GM18520 (cell line): Measurements from ENCODE around the gene SMTNL1.

Experiments
- ATAC-seq: cut with Tn5 transposase; IDR thresholded peaks from one replicate; pipeline ENCODE4 v1.9.1; 2021; ENCODE audit not compliant: unreplicated experiment

The SMTNL1 gene, protein sequence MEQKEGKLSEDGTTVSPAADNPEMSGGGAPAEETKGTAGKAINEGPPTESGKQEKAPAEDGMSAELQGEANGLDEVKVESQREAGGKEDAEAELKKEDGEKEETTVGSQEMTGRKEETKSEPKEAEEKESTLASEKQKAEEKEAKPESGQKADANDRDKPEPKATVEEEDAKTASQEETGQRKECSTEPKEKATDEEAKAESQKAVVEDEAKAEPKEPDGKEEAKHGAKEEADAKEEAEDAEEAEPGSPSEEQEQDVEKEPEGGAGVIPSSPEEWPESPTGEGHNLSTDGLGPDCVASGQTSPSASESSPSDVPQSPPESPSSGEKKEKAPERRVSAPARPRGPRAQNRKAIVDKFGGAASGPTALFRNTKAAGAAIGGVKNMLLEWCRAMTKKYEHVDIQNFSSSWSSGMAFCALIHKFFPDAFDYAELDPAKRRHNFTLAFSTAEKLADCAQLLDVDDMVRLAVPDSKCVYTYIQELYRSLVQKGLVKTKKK

DNA sequence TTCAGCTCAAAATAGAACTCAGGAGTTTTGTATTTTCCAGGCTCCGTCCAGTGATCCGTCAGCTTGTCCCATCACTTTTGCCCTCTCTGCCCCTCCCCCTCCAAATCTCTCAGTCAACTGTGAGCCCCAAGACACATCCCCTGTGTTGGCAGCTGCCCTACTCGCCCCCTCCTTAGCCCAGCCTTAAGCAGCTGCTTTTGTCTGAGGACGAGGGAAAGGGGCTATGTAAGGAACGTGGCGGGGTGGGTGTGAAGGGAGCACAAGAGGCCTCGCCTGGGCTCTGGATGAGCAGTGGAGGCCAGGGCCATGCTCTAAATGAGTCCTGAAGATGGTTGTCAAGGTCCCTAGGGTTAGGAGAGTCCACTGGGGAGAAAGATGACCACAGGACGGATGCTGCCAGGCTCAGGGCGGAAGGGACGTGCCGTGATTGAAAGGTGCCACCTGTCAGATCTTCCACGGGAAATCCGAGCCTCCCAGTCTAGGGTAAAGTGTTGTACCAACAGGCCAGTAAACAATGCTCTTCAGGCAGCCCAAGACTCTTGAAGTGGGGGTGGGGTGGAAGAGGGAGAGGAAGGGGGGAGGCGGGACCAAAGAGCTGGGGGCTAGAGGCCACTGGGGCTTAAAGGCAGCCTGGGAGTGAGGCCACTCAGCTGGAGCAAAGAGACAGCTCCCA, at the start of gene SMTNL1:
TSS of gene SMTNL1 (plus strand) at position 649 of the 673 bp plus-strand sequence. CDS start 5,048 bp downstream, outside the sequence.
- ATAC-seq: no peak

DNA sequence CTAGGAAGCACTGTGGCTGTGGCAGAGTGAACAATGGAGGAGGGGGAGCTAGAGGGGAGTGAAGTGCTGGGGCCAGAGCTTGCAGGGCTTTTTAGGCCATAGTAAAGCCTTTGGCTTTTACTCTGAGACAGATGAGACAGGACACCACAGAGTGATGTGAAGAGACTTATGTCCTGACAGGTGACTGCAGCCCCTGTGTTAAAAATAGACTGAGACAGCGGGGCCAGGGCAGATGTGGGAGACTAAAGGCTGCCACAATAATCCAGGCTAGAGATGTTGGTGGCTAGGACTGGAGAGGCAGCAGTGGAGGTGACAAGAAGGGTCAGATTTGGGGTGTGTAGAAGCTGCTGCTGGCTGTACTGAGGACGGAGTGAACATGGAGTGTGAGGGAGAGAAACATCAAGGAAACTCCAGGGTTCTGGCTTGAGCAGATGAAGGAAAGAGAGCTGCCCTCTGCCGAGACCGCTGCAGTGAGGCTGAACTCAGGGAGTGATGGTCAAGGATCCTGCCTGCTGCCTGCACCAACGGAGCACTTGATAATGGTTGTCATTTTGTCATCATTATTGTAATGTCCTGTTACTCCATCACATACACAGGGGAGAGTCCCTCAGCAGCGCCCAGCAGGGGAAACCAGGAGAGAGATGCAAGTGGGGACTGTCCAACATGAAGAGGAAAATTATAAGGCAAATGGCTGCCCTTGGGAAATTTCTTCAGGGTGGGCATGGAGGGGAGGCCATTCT, 49.3 kb upstream of the SMTNL1 start:
- no peak for ATAC-seq

DNA sequence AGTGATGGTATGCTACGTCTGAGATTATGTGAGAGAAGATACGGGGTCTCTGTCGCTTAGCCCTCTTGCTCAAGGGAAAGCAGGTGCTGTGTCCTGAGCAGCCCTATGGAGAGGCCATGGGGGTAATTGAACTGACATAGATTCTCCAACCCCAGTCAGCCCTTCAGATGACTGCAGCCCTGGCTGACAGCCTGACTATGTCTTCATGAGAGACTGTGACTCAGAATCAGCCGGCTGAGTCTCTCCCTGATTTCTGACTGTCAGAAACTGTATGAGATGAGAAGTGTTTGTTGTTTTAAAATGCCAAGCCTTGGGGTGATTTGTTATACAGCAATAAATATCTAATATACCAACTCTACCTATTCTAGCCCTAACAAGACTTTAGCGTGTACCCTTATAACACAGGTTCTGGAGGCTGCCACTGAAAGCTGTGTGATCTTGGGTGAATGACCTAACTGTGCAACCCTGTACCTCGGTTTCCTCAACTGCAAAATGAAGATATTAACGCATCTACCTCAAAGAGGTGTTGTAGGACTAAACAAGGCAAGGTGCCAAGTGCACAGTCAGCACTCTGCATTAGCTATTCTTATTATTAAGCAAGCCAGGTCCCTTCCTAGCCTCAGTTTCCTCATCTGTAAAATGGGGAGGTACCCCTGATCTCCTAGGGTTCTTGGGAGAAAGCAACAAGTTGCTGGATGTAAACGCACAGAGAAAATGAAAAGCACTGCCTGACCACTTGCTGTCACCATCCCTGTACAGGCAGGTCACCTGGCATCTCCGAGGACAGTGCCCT, 46.7 kb upstream of the SMTNL1 start:
- ATAC-seq: no peak

DNA sequence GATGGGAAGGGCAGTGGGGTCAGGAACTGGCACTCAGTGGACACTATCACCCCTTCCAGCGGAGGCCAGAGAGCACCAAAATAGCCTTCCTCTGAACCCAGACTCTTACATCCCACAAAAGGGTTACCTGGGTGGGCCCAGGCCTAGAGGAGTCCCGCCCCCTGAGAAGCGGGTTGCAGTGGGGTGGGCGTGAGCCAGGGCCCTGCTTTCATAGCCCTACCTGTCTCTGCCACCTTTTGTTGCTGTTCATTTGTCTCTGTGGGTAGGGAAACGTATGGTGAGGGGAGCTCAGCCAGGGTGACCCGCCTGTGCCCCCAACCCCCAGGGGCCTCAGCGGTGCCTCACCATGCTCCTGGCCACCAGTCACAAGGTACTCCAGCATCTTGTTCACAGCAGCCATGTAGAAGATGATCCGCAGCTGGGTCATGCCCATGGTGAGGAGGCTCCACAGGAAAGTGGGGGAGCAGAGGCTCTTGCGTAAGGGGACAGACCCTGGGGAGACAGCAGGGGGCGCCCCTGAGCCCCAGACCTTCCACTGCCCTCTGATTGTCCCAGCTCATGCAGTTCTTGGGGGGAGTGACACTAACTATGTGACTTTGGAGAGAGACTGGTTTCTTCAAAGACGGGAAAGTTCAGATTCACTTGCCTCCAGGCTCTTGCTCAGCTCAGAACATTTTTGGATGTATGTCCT, 45.9 kb upstream of the SMTNL1 start:
- no peak for ATAC-seq

DNA sequence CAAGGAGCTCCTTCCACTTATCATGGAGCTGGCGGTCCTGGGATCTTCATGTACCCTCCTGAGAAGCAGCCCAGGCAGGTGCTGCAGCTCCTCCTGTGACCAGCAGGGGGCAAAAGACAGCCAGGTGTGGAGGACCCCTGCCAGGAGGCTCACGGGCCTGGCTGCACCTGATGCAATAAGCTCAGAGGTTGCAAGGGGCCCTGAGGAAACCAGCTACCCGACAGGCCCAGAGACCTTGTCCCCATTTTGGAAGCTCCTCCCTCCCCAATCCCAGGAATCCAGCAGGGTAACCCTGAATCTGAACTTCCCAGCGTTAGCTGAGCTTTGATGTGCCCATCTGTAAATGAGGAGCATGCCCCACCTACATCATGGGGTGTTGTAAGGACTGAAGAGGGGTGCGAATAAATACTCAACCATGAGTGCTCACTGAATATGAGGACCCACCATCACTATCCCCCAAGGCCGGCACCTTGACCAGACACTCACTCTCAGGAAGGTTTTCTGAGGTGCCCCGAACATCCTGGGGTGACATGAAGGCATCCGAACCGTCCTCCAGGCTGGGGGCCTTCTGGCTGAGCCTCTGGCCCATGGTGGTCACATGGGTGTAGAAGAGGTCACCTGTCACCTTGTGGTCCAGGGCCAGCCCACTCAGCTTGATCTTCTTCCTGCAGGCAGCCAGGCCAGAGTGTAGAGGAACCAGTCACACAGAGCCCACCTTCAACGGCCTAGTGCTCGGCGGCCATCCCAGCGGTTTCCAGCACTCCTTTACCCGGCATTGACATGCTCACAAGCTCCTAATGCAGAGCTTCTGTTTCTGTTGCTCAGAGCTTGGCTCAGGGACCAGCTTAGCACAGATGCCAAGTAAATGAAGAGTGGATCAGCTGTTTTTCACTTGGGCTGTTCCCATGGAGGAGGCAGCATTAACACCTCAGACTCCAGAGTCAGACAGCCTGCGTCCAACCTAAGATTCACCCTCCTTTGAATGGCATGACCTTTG, 43.6 kb upstream of the SMTNL1 start:
- peak; percentile 70 for ATAC-seq

DNA sequence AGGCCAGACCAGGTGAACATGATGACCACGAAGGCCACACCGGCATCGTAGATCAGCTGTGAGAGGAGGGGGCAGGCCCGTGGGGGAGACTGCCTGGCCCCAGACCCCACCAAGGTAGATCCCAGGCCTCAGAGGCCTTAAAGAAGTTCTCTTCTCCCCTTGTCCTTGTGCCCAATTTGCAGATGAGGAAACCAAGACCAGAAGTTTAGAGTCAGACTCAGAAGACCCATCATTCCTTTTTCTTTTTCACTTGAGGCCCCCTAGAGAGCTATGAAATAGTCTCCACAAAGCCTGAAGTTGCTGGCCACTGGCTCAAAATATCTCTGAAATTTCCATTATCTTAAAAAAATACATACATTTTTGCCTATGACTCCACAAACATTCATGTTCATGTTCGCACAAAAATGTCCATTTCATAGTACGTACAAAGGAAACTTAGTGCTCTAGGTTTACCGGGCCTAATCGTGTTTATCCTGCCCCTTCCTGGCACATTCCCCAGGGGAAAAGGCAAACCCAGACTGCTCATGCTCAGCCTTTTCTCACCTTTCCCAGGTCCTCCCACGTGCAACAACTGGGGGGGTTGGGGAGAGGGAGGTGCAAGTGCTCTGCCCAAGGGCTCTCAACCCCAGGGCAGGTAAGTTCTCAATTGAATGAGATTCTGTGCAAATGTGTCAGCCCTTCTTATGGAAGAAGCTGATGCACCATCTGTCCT, 41.1 kb upstream of the SMTNL1 start:
- ATAC-seq: no peak

DNA sequence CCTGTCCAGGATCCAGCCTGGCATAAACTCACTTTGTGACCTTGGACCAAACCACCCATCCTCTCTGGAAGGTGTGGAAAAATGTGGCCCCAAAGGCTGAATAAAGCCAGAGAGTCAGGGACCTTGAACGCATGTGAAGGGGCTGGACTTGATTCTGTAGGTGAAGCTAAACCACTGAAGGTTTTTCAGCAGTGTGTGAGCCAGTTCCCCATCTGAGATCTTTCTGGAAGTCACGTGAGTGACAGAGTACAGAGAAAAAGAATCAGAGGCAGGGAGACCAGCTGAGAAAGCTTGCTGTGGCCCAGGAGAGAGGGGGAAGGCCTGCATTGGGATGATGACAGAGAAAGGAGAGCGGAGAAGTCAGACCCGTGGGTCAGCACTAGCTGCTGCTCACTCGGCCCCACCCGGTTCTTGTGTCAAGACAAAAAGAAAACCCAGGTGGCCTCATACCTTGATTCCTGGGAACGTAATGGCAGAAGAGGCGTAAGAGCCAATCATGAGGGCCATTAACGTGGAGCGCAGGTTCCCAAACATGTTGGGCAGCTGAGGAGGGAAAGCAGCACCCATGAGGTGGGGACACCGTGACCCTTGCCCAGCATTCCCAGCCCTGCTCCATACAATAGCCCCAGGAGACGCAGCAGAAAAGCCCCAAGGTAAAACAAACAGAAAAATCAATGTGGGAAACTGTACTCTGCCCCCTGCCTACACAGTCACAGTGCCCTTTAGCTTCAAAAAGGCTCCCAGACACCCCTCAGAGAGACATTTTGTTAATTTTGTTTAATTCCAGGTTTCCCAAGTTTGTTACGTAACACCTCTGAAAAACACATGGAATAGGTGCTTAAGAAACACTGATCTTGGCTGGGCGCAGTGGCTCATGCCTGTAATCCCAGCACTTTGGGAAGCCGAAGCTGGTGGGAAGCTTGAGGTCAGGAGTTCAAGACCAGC, 39.8 kb upstream of the SMTNL1 start:
- ATAC-seq: no peak

DNA sequence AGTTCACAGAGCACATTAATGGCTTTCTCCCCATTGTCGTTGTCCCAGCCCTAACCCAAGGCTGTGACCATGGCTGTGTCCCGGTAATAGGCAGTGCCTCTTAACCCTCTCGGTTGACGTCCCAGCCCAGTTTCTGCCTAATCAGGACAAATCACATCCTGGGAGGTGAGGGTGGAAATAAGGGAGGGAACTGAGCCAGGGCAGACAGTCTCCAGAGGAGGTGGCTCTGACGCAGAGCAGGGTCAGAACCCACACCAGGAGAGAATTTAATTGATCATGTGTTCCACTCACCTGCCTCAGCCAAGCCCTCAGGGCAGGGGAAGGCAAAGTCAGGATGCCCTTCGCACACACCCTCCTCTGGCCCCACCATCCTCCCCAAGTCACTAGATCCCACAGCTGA, 38.9 kb upstream of the SMTNL1 start:
- ATAC-seq: no peak

DNA sequence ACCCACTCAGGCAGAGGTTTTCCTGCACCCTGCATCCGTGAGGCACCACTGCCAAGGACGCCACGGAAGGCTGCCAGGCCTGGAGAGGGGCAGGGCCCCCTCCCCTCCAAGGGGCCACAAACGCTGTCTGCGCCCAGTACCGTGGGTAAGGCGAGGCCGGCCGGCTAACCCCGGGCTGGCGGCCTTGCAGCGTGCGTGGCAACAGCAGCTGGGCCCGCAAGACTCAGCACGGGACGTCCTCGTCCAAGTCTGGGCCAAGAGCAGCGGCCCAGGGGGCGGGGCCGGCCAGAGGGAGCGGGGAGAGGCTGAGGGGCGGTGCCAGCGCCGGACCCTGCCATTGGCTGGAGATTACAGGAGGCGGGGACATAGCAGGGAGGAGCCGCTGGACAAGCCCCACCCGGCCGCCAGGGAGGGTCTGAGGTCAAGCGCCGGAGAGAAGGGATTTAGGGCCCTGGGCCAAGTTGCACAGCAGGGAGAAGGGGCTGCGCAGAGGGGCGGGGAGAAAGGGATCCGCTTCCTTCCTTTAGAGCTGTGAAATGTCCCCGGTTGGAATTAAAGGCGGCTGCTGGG, 37.9 kb upstream of the SMTNL1 start:
- ATAC-seq: peak; percentile 96

DNA sequence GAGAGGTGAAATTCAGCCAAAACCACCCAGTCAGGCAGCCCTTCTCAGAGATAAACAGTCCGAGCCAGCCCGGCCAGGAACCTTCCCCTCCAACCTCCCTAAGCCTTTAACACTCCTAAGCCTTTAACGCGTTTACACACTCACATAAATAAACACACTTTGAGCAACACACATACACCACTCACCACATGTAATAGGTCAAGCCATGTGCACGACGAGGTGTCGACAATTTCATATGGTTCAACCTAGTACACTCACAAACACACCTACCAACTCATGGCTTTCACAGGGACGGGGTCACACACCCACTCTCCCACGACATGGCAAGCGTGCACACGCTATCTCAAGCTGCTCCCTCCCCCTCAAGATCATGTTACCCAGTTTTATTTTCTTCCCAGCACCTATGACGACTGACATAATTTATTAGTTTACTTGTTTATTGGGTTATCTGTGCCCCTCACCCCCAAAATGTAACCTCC, 37.4 kb upstream of the SMTNL1 start:
- ATAC-seq: no peak

DNA sequence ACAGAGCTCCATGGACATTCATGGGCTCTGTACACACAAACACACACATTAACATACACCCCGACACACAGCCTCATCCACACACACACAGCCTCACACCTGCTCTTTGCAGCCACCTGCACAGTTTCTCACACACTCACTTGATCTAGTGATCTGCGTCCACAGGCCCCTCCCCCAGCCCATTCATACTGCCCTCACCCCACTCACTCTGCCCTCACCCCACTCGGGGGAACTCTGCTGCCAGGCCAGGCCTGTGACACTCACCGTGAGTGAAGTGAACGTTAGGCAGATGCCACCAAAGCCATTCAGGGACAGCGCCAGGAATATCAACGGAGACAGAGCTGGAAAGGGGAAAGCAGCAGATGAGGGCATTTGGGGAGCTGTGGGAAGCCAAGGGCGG, 36.9 kb upstream of the SMTNL1 start:
- no peak for ATAC-seq

DNA sequence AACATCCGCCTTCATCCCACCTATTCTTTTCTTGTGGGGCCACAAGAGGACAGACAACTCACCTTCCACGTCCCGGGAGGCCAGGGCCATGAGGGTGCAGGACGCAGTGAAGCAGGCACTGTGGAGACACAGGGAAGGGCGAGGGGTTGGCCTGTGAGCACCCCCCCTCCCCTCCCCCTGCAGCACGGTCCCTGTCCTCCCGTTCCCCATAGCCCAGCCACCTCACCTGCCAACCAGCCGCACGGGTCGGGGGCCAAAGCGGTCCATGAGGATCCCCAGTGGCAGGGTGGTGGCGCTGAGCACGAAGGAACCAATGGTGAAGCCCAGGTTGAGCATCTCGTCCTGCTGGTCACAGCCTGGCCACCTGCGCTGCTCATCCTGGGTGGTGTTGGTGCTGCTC, 36.5 kb upstream of the SMTNL1 start:
- no peak for ATAC-seq

DNA sequence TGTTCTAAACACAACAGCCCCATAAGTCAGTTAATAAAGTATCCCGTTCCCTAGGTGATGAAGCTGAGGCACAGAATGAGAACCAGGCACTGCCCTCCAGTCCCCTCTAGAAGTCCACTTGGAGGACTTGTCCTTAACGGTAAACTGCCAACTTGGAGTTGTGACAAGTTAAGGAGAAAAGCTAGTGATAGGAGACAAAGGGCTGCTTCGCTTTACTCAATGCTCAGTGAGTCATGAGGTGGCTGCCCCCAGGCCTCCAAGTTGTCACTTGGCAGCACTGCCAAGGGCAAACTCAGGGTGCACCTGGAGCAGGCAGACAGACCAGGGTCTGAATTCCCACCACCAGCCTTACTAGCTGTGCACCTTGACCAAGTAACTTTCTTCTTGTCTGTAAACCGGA, 35.4 kb upstream of the SMTNL1 start:
- no peak for ATAC-seq

DNA sequence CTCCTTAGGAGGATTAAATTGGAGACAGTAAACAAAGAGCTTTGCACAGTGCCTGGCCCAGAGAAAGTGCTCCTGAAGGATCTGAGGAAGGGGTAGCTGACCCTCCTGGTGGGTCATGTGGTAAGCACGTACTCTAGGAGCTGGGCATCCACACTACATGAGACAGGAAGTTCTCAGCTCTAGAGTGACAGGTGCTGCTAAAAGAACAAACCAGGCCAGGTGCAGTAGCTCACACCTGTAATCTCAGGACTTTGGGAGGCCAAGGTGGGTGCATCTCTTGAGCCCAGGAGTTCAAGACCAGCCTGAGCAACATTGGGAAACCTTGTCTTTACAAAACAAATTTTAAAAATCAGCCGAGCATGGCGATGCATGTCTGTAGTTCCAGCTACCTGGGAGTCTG, 35.0 kb upstream of the SMTNL1 start:
- ATAC-seq: no peak

DNA sequence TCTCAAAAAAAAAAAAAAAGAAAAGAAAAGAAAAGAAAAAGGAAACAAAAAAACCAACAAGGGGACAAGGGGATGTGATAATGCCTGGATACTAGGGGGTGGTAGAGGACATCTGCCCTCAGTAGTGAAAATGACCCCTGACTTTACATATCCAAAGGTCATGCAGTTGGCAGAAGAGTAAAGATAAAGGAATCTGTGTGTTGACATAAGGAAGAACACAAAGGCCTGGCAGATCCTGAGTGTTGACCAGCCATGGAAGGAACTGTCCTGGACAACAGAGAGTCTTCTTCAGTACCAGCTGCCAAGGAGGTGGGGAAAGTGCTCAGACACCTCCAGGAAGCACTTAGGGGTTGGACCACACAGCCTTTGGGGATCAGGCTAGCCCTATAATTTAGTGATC, 34.5 kb upstream of the SMTNL1 start:
- no peak for ATAC-seq

DNA sequence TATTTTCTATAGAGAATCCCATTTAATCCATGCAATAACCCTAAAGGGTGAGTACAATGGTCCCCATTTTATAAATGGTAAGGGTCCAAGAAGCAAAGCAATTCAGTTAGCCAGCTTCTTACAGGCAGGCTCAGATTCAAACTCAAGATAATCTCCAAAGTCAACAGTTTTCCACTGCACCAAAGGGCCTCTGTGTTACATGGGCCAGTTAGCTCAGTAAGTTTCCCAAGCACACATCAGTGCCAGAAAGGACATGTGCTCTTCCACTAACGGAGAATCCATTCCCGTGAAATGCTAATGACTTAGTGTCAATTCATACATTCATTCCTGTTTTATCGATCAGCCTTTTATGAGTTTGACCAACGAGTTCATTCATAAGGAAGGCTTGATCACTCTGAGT, 32.9 kb upstream of the SMTNL1 start:
- ATAC-seq: no peak

DNA sequence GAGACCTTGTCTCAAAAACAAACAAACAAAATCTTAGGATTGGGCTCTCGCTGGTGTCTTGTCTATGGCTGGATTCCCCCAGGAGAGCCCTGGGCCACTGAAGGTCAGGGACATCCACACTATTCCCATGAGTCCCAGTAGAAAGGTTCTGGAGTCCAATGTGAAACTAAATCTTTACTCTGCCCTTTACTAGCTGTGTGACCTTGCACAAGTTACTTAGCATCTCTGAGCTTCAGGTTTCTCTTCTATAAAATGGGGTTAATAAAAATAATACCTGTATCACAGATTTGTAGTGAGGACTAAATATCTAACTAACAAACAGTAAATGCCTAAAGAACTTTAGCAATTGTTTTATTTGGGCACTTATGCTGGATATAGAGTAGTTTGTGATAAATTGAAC, 30.9 kb upstream of the SMTNL1 start:
- no peak for ATAC-seq
